Activated naive CD4-positive, alpha-beta T cell treated with anti-CD3 and anti-CD28 coated beads for 36 hours (primary cell): ENCODE results near the gene SNX12. TPM values are rescaled to one million over a fixed set of nuclear protein-coding genes. Genes with fewer than 3 reads are reported as not detected.
A peak's percentile ranks its signal among the peaks of the same experiment; 100 is the strongest.

ENCODE experiments used
- CTCF ChIA-PET: fragments of 350-600 bp; sonication (Branson Sonifier 250); formaldehyde crosslinking; loops from one replicate; lab custom pipeline; 2021; ENCODE audit warnings: antibody characterized with exemption; lab: Charles Lee
- DNase-seq: peaks from one replicate; pipeline ENCODE4 v3.0.0-alpha.2; 2020
- H3K27ac Mint-ChIP-seq: one replicate; pipeline ENCODE4 v1.8.0; 2021; ENCODE audit warnings: mild to moderate bottlenecking, mixed read lengths
- H3K27me3 Mint-ChIP-seq: one replicate; pipeline ENCODE4 v1.8.0; 2021; ENCODE audit warnings: low read depth, mixed read lengths
- H3K36me3 Mint-ChIP-seq: one replicate; pipeline ENCODE4 v1.8.0; 2021; ENCODE audit warnings: low read depth, mixed read lengths
- H3K4me1 Mint-ChIP-seq: one replicate; pipeline ENCODE4 v1.8.0; 2021; ENCODE audit warnings: low read depth, mixed read lengths
- H3K4me3 Mint-ChIP-seq: one replicate; pipeline ENCODE4 v1.8.0; 2021; ENCODE audit warnings: mild to moderate bottlenecking, moderate library complexity, mixed read lengths
- H3K9me3 Mint-ChIP-seq: one replicate; pipeline ENCODE4 v1.8.0; 2021; ENCODE audit warnings: mixed read lengths
- intact Hi-C: fragments of 100-400 bp; cut with micrococcal nuclease; formaldehyde crosslinking; loops from one replicate; pipeline ENCODE4 v1.15.1; 2023
- total RNA-seq, 2 experiments: library from RNA; stranded (reverse); gene quantifications; one replicate each; pipeline ENCODE4 v1.2.3, GENCODE V29; 2021

Gene SNX12
- total RNA-seq, 2 experiments from 2014 or later: 32.9 to 35.2 TPM

GRCh38 chrX:71102292-71102691 is 34.2 kb upstream of the SNX12 start:
- H3K4me1 Mint-ChIP-seq: peaks cover 77% of the 10 kb centered on the region
- peak overlapping the region; percentile 95 for H3K27ac Mint-ChIP-seq
- no peaks in the 10 kb centered on the region for H3K9me3 Mint-ChIP-seq
- peaks cover 21% of the 10 kb centered on the region for H3K36me3 Mint-ChIP-seq
- DNase-seq: no peak
- intact Hi-C loops: no loop called here
- no peaks in the 10 kb centered on the region for H3K27me3 Mint-ChIP-seq
- no peak overlapping the region for H3K4me3 Mint-ChIP-seq
- CTCF ChIA-PET: interaction anchor here (1.9 to 4.6 kb wide), 3 partner anchors 10 to 28 kb away, joined by 8 to 60 read pairs (median 20); partner anchors contain the start of genes IL2RG and MED12

- DNase-seq: peak; percentile 51
- H3K36me3 Mint-ChIP-seq: peaks cover 10% of the 10 kb centered on the region
- CTCF ChIA-PET: interaction anchor here (0.9 to 4.6 kb wide), 6 partner anchors 9 to 77 kb away, joined by 4 to 60 read pairs (median 6); partner anchors contain the start of genes IL2RG and MED12
- H3K4me3 Mint-ChIP-seq: no peak overlapping the region
- H3K27me3 Mint-ChIP-seq: no peaks in the 10 kb centered on the region
- peaks cover 69% of the 10 kb centered on the region for H3K4me1 Mint-ChIP-seq
- intact Hi-C loops: no loop called here
- peak overlapping the region; percentile 69 for H3K27ac Mint-ChIP-seq
- H3K9me3 Mint-ChIP-seq: no peaks in the 10 kb centered on the region
These were observed 32.7 kb upstream of the SNX12 start for GRCh38 chrX:71100581-71101505.

- no peaks in the 10 kb centered on the region for H3K9me3 Mint-ChIP-seq
- no peak for DNase-seq
- intact Hi-C loops: no loop called here
- H3K36me3 Mint-ChIP-seq: peaks cover 6% of the 10 kb centered on the region
- H3K4me1 Mint-ChIP-seq: peaks cover 67% of the 10 kb centered on the region
- peak overlapping the region; percentile 50 for H3K27ac Mint-ChIP-seq
- no peak overlapping the region for H3K4me3 Mint-ChIP-seq
- no peaks in the 10 kb centered on the region for H3K27me3 Mint-ChIP-seq
- CTCF ChIA-PET: interaction anchor here (0.6 to 4.6 kb wide), 9 partner anchors 11 to 80 kb away, joined by 3 to 60 read pairs (median 4); partner anchors contain the start of genes IL2RG and MED12
These were observed 31.6 kb upstream of the SNX12 start for GRCh38 chrX:71099736-71100135.

- intact Hi-C loops: loop anchor here (1.0 kb wide), 5 partner anchors 12 to 183 kb away; partner anchors contain the start of genes IL2RG and MED12
- Mint-ChIP-seq H3K36me3 (peaks cover 2% of the 10 kb centered on the region), H3K27me3 (no peaks in the 10 kb centered on the region), H3K4me3 (no peak overlapping the region), H3K9me3 (no peaks in the 10 kb centered on the region), H3K27ac (no peak overlapping the region), H3K4me1 (peaks cover 60% of the 10 kb centered on the region)
- CTCF ChIA-PET: interaction anchor here (0.6 to 4.6 kb wide), 10 partner anchors 11 to 99 kb away, joined by 3 to 60 read pairs (median 4); partner anchors contain the start of genes IL2RG and MED12
- DNase-seq: no peak
These were observed 30.9 kb upstream of the SNX12 start for GRCh38 chrX:71098951-71099506.

GRCh38 chrX:71098302-71098701 is 30.2 kb upstream of the SNX12 start:
- H3K27ac Mint-ChIP-seq: no peak overlapping the region
- no peaks in the 10 kb centered on the region for H3K36me3 Mint-ChIP-seq

GRCh38 chrX:71096760-71097032 is 28.6 kb upstream of the SNX12 start:
- CTCF ChIA-PET: interaction anchor here (0.9 to 1.3 kb wide), 4 partner anchors 15 to 35 kb away, joined by 3 to 4 read pairs (median 4); partner anchors contain the start of genes IL2RG and MED12
- intact Hi-C loops: no loop called here
- Mint-ChIP-seq H3K9me3 (no peaks in the 10 kb centered on the region), H3K27me3 (no peaks in the 10 kb centered on the region), H3K27ac (no peak overlapping the region), H3K4me3 (peak overlapping the region; percentile 82), H3K4me1 (peaks cover 40% of the 10 kb centered on the region), H3K36me3 (no peaks in the 10 kb centered on the region)
- DNase-seq: no peak

More at GRCh38 chrX:71098302-71098701, 30.2 kb upstream of the SNX12 start:
- DNase-seq: peak; percentile 79
- H3K27me3 Mint-ChIP-seq: no peaks in the 10 kb centered on the region
- H3K4me3 Mint-ChIP-seq: no peak overlapping the region
- CTCF ChIA-PET: interaction anchor here (1.0 to 1.5 kb wide), 3 partner anchors 20 to 31 kb away, joined by 3 to 9 read pairs (median 4); partner anchors contain the start of genes MED12 and SNX12
- intact Hi-C loops: loop anchor here (1.0 kb wide), 5 partner anchors 13 to 184 kb away; partner anchors contain the start of genes IL2RG and MED12
- peaks cover 53% of the 10 kb centered on the region for H3K4me1 Mint-ChIP-seq
- H3K9me3 Mint-ChIP-seq: no peaks in the 10 kb centered on the region

- Mint-ChIP-seq H3K4me3 (peak overlapping the region; percentile 82), H3K27me3 (no peaks in the 10 kb centered on the region), H3K27ac (peak overlapping the region; percentile 7), H3K9me3 (no peaks in the 10 kb centered on the region), H3K4me1 (peaks cover 35% of the 10 kb centered on the region), H3K36me3 (no peaks in the 10 kb centered on the region)
- no peak for DNase-seq
- CTCF ChIA-PET: interaction anchor here (0.9 to 1.3 kb wide), 4 partner anchors 16 to 35 kb away, joined by 3 to 4 read pairs (median 4); partner anchors contain the start of genes IL2RG and MED12
- intact Hi-C loops: loop anchor here (1.0 kb wide), 2 partner anchors 28 to 270 kb away; partner anchors contain the start of genes SNX12 and TAF1
These were observed 28.0 kb upstream of the SNX12 start for GRCh38 chrX:71095981-71096759.

GRCh38 chrX:71095555-71095980 is 27.4 kb upstream of the SNX12 start, which contains the start of gene FOXO4:
FOXO4 (plus strand) TSS chrX:71095851; CDS start chrX:71096529, 678 bp downstream.
- CTCF ChIA-PET: interaction anchor here (0.9 to 1.3 kb wide), 4 partner anchors 16 to 36 kb away, joined by 3 to 4 read pairs (median 4); partner anchors contain the start of genes IL2RG and MED12
- Mint-ChIP-seq H3K36me3 (no peaks in the 10 kb centered on the region), H3K4me1 (peaks cover 30% of the 10 kb centered on the region), H3K27ac (peak within 1 kb of the TSS; percentile 72), H3K4me3 (peak within 1 kb of the TSS; percentile 82), H3K9me3 (no peaks in the 10 kb centered on the region), H3K27me3 (no peaks in the 10 kb centered on the region)
- DNase-seq: peak; percentile 91
- intact Hi-C loops: loop anchor here (1.0 kb wide), 2 partner anchors 27 to 271 kb away; partner anchors contain the start of genes SNX12 and TAF1

GRCh38 chrX:71095033-71095432 is 26.9 kb upstream of the SNX12 start:
- Mint-ChIP-seq H3K27ac (peak overlapping the region; percentile 5), H3K4me3 (peak overlapping the region; percentile 82), H3K36me3 (no peaks in the 10 kb centered on the region), H3K9me3 (no peaks in the 10 kb centered on the region), H3K27me3 (no peaks in the 10 kb centered on the region), H3K4me1 (peaks cover 28% of the 10 kb centered on the region)
- DNase-seq: no peak
- CTCF ChIA-PET: no interaction called here
- intact Hi-C loops: loop anchor here (1.0 kb wide), 2 partner anchors 27 to 271 kb away; partner anchors contain the start of genes SNX12 and TAF1

GRCh38 chrX:71091263-71091662 is 23.1 kb upstream of the SNX12 start:
- Mint-ChIP-seq H3K36me3 (no peaks in the 10 kb centered on the region), H3K27me3 (no peaks in the 10 kb centered on the region), H3K4me3 (no peak overlapping the region), H3K9me3 (no peaks in the 10 kb centered on the region), H3K4me1 (peaks cover 4% of the 10 kb centered on the region), H3K27ac (no peak overlapping the region)
- intact Hi-C loops: no loop called here
- CTCF ChIA-PET: no interaction called here
- DNase-seq: no peak

GRCh38 chrX:71085900-71086299 is 17.8 kb upstream of the SNX12 start:
- H3K36me3 Mint-ChIP-seq: no peaks in the 10 kb centered on the region
- CTCF ChIA-PET: interaction anchor here (0.6 kb wide), 1 partner anchor 106 kb away, joined by 3 read pairs; no protein-coding TSS in a partner anchor

More at GRCh38 chrX:71085900-71086299, 17.8 kb upstream of the SNX12 start:
- DNase-seq: no peak
- no peak overlapping the region for H3K4me3 Mint-ChIP-seq
- peaks cover 10% of the 10 kb centered on the region for H3K4me1 Mint-ChIP-seq
- H3K9me3 Mint-ChIP-seq: no peaks in the 10 kb centered on the region
- intact Hi-C loops: no loop called here
- no peaks in the 10 kb centered on the region for H3K27me3 Mint-ChIP-seq
- no peak overlapping the region for H3K27ac Mint-ChIP-seq
